ENCODE data around the gene UBL5. TPM values are rescaled to one million over a fixed set of nuclear protein-coding genes. Genes with fewer than 3 reads are reported as not detected.
"Not testable (repeated sequence)": the region's sequence is repeated elsewhere in the genome, so short reads cannot be mapped to it uniquely, and the experiment has no call there.

Gene UBL5
- polyA plus RNA-seq, 1 of the 3 experiments (the other 2 are of a cell fraction): 2,602 TPM

DNA sequence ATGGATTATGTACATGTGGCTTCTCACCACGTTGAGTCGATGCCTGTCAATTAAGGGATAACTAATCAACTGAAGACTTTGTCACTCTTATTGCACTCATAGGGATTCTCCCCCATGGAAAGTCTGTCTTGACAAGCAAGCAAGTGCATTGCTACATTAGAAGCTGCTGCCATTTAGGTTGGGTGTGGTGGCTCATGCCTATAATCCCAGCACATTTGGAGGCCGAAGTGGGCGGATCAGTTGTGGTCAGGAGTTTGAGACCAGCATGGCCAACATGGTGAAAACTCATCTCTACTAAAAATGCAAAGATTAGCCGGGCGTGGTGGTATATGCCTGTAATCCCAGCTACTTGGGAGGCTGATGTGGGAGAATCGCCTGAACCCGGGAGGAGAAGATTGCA is 40.9 kb upstream of the UBL5 start:
- DNase-seq: no peak
- no peak overlapping the region for H3K4me3 ChIP-seq (ENCODE audit: low read depth in 2 of 2, low read length in 1 of 2)
- H3K9me2 ChIP-seq: no peaks in the 10 kb centered on the region
- no peaks in the 10 kb centered on the region for H3K9me3 ChIP-seq
- H3K9ac ChIP-seq: no peak overlapping the region
- no peak overlapping the region for H3K27ac ChIP-seq (ENCODE audit: low read depth in 2 of 2, low read length in 1 of 2)
- ChIA-PET CTCF (no interaction called here), POLR2A (no interaction called here)
- H4K20me1 ChIP-seq (ENCODE audit: insufficient read depth): no peaks in the 10 kb centered on the region
- H3F3A ChIP-seq (replicated peaks; ENCODE audit: insufficient read depth): no peaks in the 10 kb centered on the region
- no peaks in the 10 kb centered on the region for H3K79me2 ChIP-seq (ENCODE audit: insufficient read depth)
- peaks cover 4 to 7% of the 10 kb centered on the region in 2 experiments; a peak in 1 of 4 replicates for H3K4me1 ChIP-seq (ENCODE audit: control insufficient read depth in 1 of 2, insufficient read depth in 2 of 2, low read depth in 1 of 2, low read length in 1 of 2)
- no peak overlapping the region for H3K4me2 ChIP-seq
- TF ChIP-seq, protein P1, sequence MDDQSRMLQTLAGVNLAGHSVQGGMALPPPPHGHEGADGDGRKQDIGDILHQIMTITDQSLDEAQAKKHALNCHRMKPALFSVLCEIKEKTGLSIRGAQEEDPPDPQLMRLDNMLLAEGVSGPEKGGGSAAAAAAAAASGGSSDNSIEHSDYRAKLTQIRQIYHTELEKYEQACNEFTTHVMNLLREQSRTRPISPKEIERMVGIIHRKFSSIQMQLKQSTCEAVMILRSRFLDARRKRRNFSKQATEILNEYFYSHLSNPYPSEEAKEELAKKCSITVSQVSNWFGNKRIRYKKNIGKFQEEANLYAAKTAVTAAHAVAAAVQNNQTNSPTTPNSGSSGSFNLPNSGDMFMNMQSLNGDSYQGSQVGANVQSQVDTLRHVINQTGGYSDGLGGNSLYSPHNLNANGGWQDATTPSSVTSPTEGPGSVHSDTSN (IDR thresholded peaks at IDR 0.05): no peak
- TF ChIP-seq MEF2A (IDR thresholded peaks at IDR 0.05; ENCODE audit: borderline replicate concordance, low read depth) (no peak), GATA2 (CRISPR knock-in tag; IDR thresholded peaks at IDR 0.05) (no peak), TAF1 (IDR thresholded peaks at IDR 0.05; ENCODE audit: borderline replicate concordance, low read depth, low read length) (no peak), MXI1 (IDR thresholded peaks at IDR 0.05; ENCODE audit: low read depth, low read length) (no peak)
- WGBS (ENCODE audit: low lambda C conversion rate): 79% methylated on average over 8 of the region's 8 CpGs
- H3K27me3 ChIP-seq (ENCODE audit: insufficient read depth): no peaks in the 10 kb centered on the region
- H3K36me3 ChIP-seq (replicated peaks in 1 of 2; ENCODE audit: control insufficient read depth in 1 of 2, insufficient read depth in 2 of 2, low read length in 1 of 2): no peaks in the 10 kb centered on the region
- no peak overlapping the region for H2AFZ ChIP-seq (ENCODE audit: low read depth)

DNA sequence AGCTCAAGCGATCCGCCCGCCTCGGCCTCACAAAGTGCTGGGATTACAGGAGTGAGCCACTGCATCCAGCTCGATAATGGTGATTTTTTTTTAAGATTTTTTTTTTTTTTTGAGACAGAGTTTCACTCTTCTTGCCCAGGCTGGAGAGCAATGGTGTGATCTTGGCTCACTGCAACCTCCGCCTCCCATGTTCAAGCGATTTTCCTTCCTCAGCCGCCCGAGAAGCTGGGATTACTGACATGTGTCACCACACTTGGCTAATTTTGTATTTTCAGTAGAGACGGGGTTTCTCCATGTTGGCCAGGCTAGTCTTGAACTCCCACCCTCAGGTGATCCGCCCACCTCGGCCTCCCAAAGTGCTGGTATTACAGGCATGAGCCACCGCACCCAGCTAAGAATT is 39.1 kb upstream of the UBL5 start:
- H3K36me3 ChIP-seq (replicated peaks in 1 of 2; ENCODE audit: control insufficient read depth in 1 of 2, insufficient read depth in 2 of 2, low read length in 1 of 2); H3K9ac ChIP-seq; H3K9me3 ChIP-seq; H3K4me2 ChIP-seq; H4K20me1 ChIP-seq (ENCODE audit: insufficient read depth); H2AFZ ChIP-seq (ENCODE audit: low read depth); H3K27me3 ChIP-seq (ENCODE audit: insufficient read depth); H3K79me2 ChIP-seq (ENCODE audit: insufficient read depth); H3F3A ChIP-seq (replicated peaks; ENCODE audit: insufficient read depth); H3K4me1 ChIP-seq (ENCODE audit: control insufficient read depth in 1 of 2, insufficient read depth in 2 of 2, low read depth in 1 of 2, low read length in 1 of 2); H3K9me2 ChIP-seq; POLR2A ChIA-PET; H3K27ac ChIP-seq (ENCODE audit: low read depth in 2 of 2, low read length in 1 of 2); DNase-seq; H3K4me3 ChIP-seq (ENCODE audit: low read depth in 2 of 2, low read length in 1 of 2): not testable (repeated sequence)
- WGBS (ENCODE audit: low lambda C conversion rate): 90% methylated on average over 13 of the region's 13 CpGs
- CTCF ChIA-PET: interaction anchor here (1.4 to 2.2 kb wide), 2 partner anchors 163 to 169 kb away, joined by 3 to 11 read pairs; no protein-coding TSS in a partner anchor

- Histone ChIP-seq H3K4me3 (ENCODE audit: low read depth in 2 of 2, low read length in 1 of 2) (no peak overlapping the region), H3K4me2 (no peak overlapping the region), H3K4me1 (ENCODE audit: control insufficient read depth in 1 of 2, insufficient read depth in 2 of 2, low read depth in 1 of 2, low read length in 1 of 2) (peaks cover 4 to 7% of the 10 kb centered on the region in 2 experiments; a peak in 1 of 4 replicates), H3K27ac (ENCODE audit: low read depth in 2 of 2, low read length in 1 of 2) (no peak overlapping the region), H3K27me3 (ENCODE audit: insufficient read depth) (no peaks in the 10 kb centered on the region), H3K36me3 (replicated peaks in 1 of 2; ENCODE audit: control insufficient read depth in 1 of 2, insufficient read depth in 2 of 2, low read length in 1 of 2) (no peaks in the 10 kb centered on the region), H4K20me1 (ENCODE audit: insufficient read depth) (no peaks in the 10 kb centered on the region), H3K9me3 (no peaks in the 10 kb centered on the region), H3K9ac (no peak overlapping the region), H3K79me2 (ENCODE audit: insufficient read depth) (no peaks in the 10 kb centered on the region), H3K9me2 (no peaks in the 10 kb centered on the region), H2AFZ (ENCODE audit: low read depth) (no peak overlapping the region), H3F3A (replicated peaks; ENCODE audit: insufficient read depth) (no peaks in the 10 kb centered on the region)
- 87% methylated on average over 11 of the region's 11 CpGs for WGBS (ENCODE audit: low lambda C conversion rate)
- ChIA-PET POLR2A (no interaction called here), CTCF (interaction anchor here (1.4 to 2.2 kb wide), 2 partner anchors 164 to 169 kb away, joined by 3 to 11 read pairs; no protein-coding TSS in a partner anchor)
- DNase-seq: no peak
- TF ChIP-seq USF2 (IDR thresholded peaks at IDR 0.05; ENCODE audit: borderline replicate concordance, low read depth, low read length) (no peak), ZBTB33 (IDR thresholded peaks at IDR 0.05; ENCODE audit: borderline replicate concordance, low read depth) (no peak), RCOR1 (IDR thresholded peaks at IDR 0.05; ENCODE audit: low read length) (no peak), FOSL2 (IDR thresholded peaks at IDR 0.05; ENCODE audit: borderline replicate concordance, low read depth) (no peak), REST (IDR thresholded peaks at IDR 0.05; ENCODE audit: low read depth, low read length) (no peak), IRF3 (IDR thresholded peaks at IDR 0.05; ENCODE audit: low read depth, low read length) (no peak), EP300 (IDR thresholded peaks at IDR 0.05; ENCODE audit: borderline replicate concordance in 1 of 2, low read depth in 1 of 2, low read length in 1 of 2) (no peak)
These were observed 38.7 kb upstream of the UBL5 start for GRCh38 chr19:9789066-9789465.
